ENCODE measurements around the gene C3orf49. TPM values are rescaled to one million over a fixed set of nuclear protein-coding genes. Genes with fewer than 3 reads are reported as not detected.

The C3orf49 gene
- total and polyA plus RNA-seq, 9 of the 15 experiments (the other 6 are each of a cell fraction or from before 2014, with no cell fraction given) = not detected

GRCh38 chr3:63896332-63897030 is 77.4 kb downstream of the C3orf49 start:
- ATAC-seq (no peak), FAIRE-seq (no peak), DNase-seq (ENCODE audit: extremely low read depth in 1 of 4, low spot score in 3 of 4) (no peak)
- peaks cover 17% of the 10 kb centered on the region; the same call in 2 of the 3 replicates for H3K36me3 ChIP-seq (ENCODE audit: control insufficient read depth, insufficient read depth, low read length)
- H3K4me3 ChIP-seq = no peak overlapping the region
- in situ Hi-C loops (cut with MboI) (no loop called here), intact Hi-C loops (cut with micrococcal nuclease) (no loop called here)
- no peaks in the 10 kb centered on the region for H3K9me3 ChIP-seq (replicated peaks; ENCODE audit: control insufficient read depth, insufficient read depth, low read depth, low read length)
- no peak overlapping the region for H2AFZ ChIP-seq (ENCODE audit: low read depth, low read length)
- no TSS peak for BruUV-seq (replicated peaks)
- H3K79me2 ChIP-seq (ENCODE audit: control insufficient read depth, insufficient read depth, low read length) = peaks cover 2% of the 10 kb centered on the region; the same call in 1 of the 3 replicates
- CTCF ChIA-PET (ENCODE audit: low intra/inter-chr PET ratio) = no interaction called here
- H4K20me1 ChIP-seq (replicated peaks; ENCODE audit: control insufficient read depth, insufficient read depth, low read length) = no peaks in the 10 kb centered on the region
- peaks cover 0 to 4% of the 10 kb centered on the region in 2 experiments; a peak in 2 of 5 replicates for H3K4me1 ChIP-seq (replicated peaks in 1 of 2; ENCODE audit: control insufficient read depth in 2 of 2, insufficient read depth in 2 of 2, low read length in 2 of 2)
- no peaks in the 10 kb centered on the region for H3K9me1 ChIP-seq (ENCODE audit: control insufficient read depth, insufficient read depth, low read length)
- 83% methylated on average over 1 of the region's 1 CpG for WGBS (ENCODE audit: insufficient coverage, low coverage, missing lambda C conversion rate)
- no peak overlapping the region for H3K9ac ChIP-seq (ENCODE audit: insufficient read depth in 1 of 2, low read depth in 2 of 2, low read length in 2 of 2)
- H3K4me2 ChIP-seq (ENCODE audit: insufficient read depth, low read length) = no peak overlapping the region
- H3K27ac ChIP-seq (ENCODE audit: extremely low read depth, low read depth, low read length) = no peak overlapping the region
- POLR2A ChIA-PET = no interaction called here
- no peaks in the 10 kb centered on the region for H3K27me3 ChIP-seq (ENCODE audit: control insufficient read depth in 2 of 2, insufficient read depth in 2 of 2, low read length in 2 of 2)
- TF ChIP-seq FOXK2 (conservative IDR thresholded peaks at IDR 0.05 in 1 of 2, IDR thresholded peaks at IDR 0.05 in 1 of 2; ENCODE audit: low read depth in 2 of 2) = no peak
- no peak for TF ChIP-seq ZFP91 (CRISPR knock-in tag; IDR thresholded peaks at IDR 0.05)
- no peak for TF ChIP-seq ZNF436 (CRISPR knock-in tag; IDR thresholded peaks at IDR 0.05)
- TF ChIP-seq ZNF253 (CRISPR knock-in tag; conservative IDR thresholded peaks at IDR 0.05) = no peak
- TF ChIP-seq ZNF217 (CRISPR knock-in tag; IDR thresholded peaks at IDR 0.05) = no peak
- TF ChIP-seq HDAC3 (IDR thresholded peaks at IDR 0.05; ENCODE audit: borderline replicate concordance, partially characterized antibody) = no peak
- no peak for TF ChIP-seq CHD2 (IDR thresholded peaks at IDR 0.05; ENCODE audit: low read depth, low read length)
- no peak for TF ChIP-seq BRD4 (IDR thresholded peaks at IDR 0.05)
- no peak for TF ChIP-seq CTCF (IDR thresholded peaks at IDR 0.05 in 2 of 3, conservative IDR thresholded peaks at IDR 0.05 in 1 of 3; ENCODE audit: insufficient read depth in 2 of 3, low read depth in 1 of 3, low read length in 3 of 3)
- TF ChIP-seq HMGXB4 (CRISPR knock-in tag; IDR thresholded peaks at IDR 0.05) = no peak
- no peak for TF ChIP-seq KAT2B (IDR thresholded peaks at IDR 0.05; ENCODE audit: low read depth, low read length)

Data from K562 (cell line).